Upper lobe of left lung (tissue), 6 donors: ENCODE results near the gene DNLZ. TPM values are rescaled to one million over a fixed set of nuclear protein-coding genes. Genes with fewer than 3 reads are reported as not detected.
A peak's percentile ranks its signal among the peaks of the same experiment; 100 is the strongest.

Experiments used
- ATAC-seq, 2 donors: fragments of 200-7000 bp; cut with Tn5 transposase; one replicate each; pipeline ENCODE4 v1.9.1; 2022; ENCODE audit warnings: mild to moderate bottlenecking in 2 of 2, moderate library complexity in 2 of 2; ENCODE audit not compliant: low FRiP score in 2 of 2
- DNase-seq, 2 donors: peaks; one replicate each; pipeline ENCODE4 v3.0.0-alpha.2; 2019 to 2020
- H3K27ac ChIP-seq, 4 donors: fragments of 200-600 bp; sonication (generic); one replicate each; pipeline ENCODE4 v1.5.1; 2016 to 2019
- H3K27me3 ChIP-seq, 4 donors: fragments of 200-600 bp; sonication (generic); one replicate each; pipeline ENCODE4 v1.5.1; 2017 to 2019
- H3K36me3 ChIP-seq, 4 donors: fragments of 200-600 bp; sonication (generic); one replicate each; pipeline ENCODE4 v1.5.1; 2016 to 2019
- H3K4me1 ChIP-seq, 4 donors: fragments of 200-600 bp; sonication (generic); one replicate each; pipeline ENCODE4 v1.5.1; 2018 to 2019
- H3K4me3 ChIP-seq, 4 donors: fragments of 200-600 bp; sonication (generic); one replicate each; pipeline ENCODE4 v1.5.1; 2017 to 2019; ENCODE audit warnings: mild to moderate bottlenecking in 2 of 4, moderate library complexity in 1 of 4
- H3K9me3 ChIP-seq, 4 donors: fragments of 200-600 bp; sonication (generic); one replicate each; pipeline ENCODE4 v1.5.1; 2018 to 2019
- EP300 ChIP-seq, 4 donors: sonication (generic); formaldehyde crosslinking; IDR thresholded peaks; one replicate each; pipeline ENCODE4 v1.5.1; 2017; ENCODE audit warnings: antibody characterized with exemption in 4 of 4, control low read depth in 2 of 4
- POLR2A ChIP-seq, 4 donors: fragments of 450-650 bp; IDR thresholded peaks; one replicate each; pipeline ENCODE4 v1.5.1; 2016 to 2017; ENCODE audit warnings: antibody characterized with exemption in 4 of 4, mild to moderate bottlenecking in 2 of 4
- POLR2AphosphoS5 ChIP-seq, 2 donors: sonication (generic); formaldehyde crosslinking; IDR thresholded peaks; one replicate each; pipeline ENCODE4 v1.5.1; 2017; ENCODE audit warnings: antibody characterized with exemption in 2 of 2
- WGBS, 2 donors: methylation state at CpG; one replicate each; pipeline ENCODE4 v1.1.5; 2017 to 2018; 5-methylcytosine and 5-hydroxymethylcytosine counted together
- total RNA-seq, 6 donors: library from RNA; depleted of rRNA in 4 of 6; stranded (reverse); fragments of >200 nt in 4 of 6; gene quantifications; one replicate each; pipeline versions ENCODE4 v1.1.0 to v1.2.1, GENCODE V29; 2016 to 2021
- TF ChIP-seq, protein P1 (sequence below), 6 experiments: fragments of 450-650 bp in 4 of 6; fragments of 200-600 bp in 2 of 6; sonication (generic) in 2 of 6; IDR thresholded peaks; one replicate each; pipeline ENCODE4 v1.5.1; 2016 to 2019; ENCODE audit warnings: antibody characterized with exemption in 6 of 6
- donor health status: DM: no; HTN: no; CAD: no; lungs with moderate emphysema.
- donor health status: DM: no; HTN: yes; CAD: no; lungs with severe emphysema.

DNLZ gene
- total RNA-seq, 6 donors from 2014 or later = 5.2 to 35.9 (median 19.4) TPM

DNA sequence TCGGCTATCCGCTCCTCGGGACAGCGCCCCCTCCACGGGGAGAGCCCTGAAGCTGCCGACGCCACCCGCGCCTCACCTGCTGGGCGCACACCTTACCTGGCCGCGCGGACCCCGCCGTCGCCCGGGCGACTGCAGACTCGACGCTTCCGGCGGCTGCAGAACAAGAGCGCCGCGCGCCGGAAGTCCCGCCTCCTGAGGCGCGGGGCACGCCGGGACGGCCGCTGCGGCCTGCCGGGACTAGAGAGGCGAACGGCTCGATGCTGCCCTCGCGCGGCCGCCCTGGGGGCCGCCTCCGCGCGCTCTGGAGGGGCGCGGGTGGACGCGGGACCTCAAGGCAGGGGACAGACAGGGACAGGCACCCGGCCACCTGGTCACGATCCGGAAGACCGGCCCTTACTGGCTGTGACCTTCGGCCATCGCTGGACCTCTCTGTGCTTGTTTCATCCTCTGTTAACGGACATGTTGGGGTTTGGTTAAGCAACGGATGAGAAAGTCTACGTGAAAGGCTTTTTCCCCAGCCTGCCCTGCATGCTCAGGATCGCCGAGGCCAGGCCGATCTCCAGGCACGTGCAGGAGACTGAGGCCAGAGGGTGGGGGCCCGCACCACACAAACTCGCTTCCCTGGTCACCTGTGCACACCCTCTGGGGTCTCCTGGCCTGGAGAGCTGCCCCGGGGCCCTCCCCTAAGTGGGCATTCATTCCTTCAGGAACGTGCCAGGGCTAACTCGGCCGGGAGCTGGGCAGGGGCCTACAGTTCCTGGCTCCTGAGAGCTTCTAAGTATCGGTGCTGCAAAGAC is 36.7 kb upstream of the DNLZ start, which contains the start of gene SNAPC4:
SNAPC4 (minus strand) TSS at position 133 of the 797 bp plus-strand sequence. CDS start 1,742 bp downstream, outside the sequence.
- 9 to 10% methylated on average over 2 to 38 of the region's 71 CpGs for WGBS, 2 donors
- Histone ChIP-seq H3K27ac (peak within 1 kb of the TSS; percentile 19 to 78 (median 32)), H3K9me3 (no peaks in the 10 kb centered on the region), H3K36me3 (peaks cover 11 to 52% (median 44%) of the 10 kb centered on the region in 4 donors), H3K27me3 (no peaks in the 10 kb centered on the region), H3K4me3 (peak within 1 kb of the TSS; percentile 80 to 98 (median 94)), H3K4me1 (peaks cover 14 to 23% (median 17%) of the 10 kb centered on the region in 4 donors)
- TF ChIP-seq POLR2AphosphoS5 (IDR thresholded peaks at IDR 0.05) = peak; percentile 54 to 59
- TF ChIP-seq EP300 (IDR thresholded peaks at IDR 0.05) = no peak
- TF ChIP-seq POLR2A (IDR thresholded peaks at IDR 0.05) = peak in 2 of 4 donors; percentile 55 to 80
- TF ChIP-seq, protein P1, sequence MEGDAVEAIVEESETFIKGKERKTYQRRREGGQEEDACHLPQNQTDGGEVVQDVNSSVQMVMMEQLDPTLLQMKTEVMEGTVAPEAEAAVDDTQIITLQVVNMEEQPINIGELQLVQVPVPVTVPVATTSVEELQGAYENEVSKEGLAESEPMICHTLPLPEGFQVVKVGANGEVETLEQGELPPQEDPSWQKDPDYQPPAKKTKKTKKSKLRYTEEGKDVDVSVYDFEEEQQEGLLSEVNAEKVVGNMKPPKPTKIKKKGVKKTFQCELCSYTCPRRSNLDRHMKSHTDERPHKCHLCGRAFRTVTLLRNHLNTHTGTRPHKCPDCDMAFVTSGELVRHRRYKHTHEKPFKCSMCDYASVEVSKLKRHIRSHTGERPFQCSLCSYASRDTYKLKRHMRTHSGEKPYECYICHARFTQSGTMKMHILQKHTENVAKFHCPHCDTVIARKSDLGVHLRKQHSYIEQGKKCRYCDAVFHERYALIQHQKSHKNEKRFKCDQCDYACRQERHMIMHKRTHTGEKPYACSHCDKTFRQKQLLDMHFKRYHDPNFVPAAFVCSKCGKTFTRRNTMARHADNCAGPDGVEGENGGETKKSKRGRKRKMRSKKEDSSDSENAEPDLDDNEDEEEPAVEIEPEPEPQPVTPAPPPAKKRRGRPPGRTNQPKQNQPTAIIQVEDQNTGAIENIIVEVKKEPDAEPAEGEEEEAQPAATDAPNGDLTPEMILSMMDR (IDR thresholded peaks at IDR 0.05) = peak; percentile 93 to 99 (median 98)
- DNase-seq = peak; percentile 90 to 99
- peak; percentile 92 to 97 for ATAC-seq

DNA sequence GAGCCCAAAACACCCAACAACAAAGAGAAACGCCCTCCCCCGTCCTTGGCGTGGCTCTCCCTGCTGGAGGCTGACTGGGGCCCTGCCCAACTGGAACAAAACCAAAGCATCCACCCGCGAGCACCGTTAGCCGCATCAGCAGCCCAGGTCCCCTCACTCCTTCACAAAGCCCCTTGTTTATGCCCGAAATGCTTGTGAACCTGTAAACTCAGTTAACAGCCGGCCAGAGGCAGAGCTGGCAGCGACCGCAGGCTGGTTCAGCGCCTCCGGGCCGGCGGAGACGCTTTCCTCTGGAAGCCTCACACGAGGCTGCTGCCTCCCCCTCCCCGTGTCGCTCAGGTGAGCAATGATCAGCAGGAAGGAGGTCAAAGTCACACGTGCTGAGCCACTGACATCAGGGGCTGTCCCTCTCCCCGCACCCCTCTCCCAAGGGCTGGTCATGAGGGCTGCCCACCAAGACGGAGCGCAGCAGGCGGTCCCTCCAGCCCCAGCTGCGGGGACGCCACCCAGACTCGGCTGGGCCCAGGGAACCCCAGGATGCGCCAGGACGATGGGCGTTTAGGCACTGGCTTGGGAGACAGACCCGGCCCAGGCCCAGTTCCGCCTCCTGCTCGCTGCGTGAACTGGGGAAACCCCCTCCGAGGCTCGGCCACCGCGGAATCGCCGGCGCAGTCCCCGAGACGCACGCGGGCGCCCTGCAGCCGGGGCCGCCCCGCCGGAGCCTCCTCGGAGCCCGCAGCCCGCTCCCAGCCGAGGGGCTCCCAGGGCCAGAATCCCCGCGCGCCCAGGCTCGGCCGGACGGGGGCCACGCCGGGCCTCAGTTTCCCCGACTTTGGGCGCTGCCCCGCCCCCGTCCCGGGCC is 35.9 kb upstream of the DNLZ start:
- Histone ChIP-seq H3K9me3 (no peaks in the 10 kb centered on the region), H3K27ac (peak overlapping the region; percentile 19 to 78 (median 32)), H3K36me3 (peaks cover 16 to 52% (median 44%) of the 10 kb centered on the region in 4 donors), H3K27me3 (no peaks in the 10 kb centered on the region), H3K4me3 (peak overlapping the region; percentile 80 to 98 (median 94)), H3K4me1 (peaks cover 14 to 23% (median 17%) of the 10 kb centered on the region in 4 donors)
- peak in 1 of 2 donors; percentile 49 for ATAC-seq
- WGBS, 2 donors = 5 to 9% methylated on average over 12 to 16 of the region's 67 CpGs
- no peak for TF ChIP-seq POLR2A (IDR thresholded peaks at IDR 0.05)
- TF ChIP-seq, protein P1 (IDR thresholded peaks at IDR 0.05) = no peak
- no peak for TF ChIP-seq POLR2AphosphoS5 (IDR thresholded peaks at IDR 0.05)
- TF ChIP-seq EP300 (IDR thresholded peaks at IDR 0.05) = no peak
- DNase-seq = peak in 1 of 2 donors; percentile 61

DNA sequence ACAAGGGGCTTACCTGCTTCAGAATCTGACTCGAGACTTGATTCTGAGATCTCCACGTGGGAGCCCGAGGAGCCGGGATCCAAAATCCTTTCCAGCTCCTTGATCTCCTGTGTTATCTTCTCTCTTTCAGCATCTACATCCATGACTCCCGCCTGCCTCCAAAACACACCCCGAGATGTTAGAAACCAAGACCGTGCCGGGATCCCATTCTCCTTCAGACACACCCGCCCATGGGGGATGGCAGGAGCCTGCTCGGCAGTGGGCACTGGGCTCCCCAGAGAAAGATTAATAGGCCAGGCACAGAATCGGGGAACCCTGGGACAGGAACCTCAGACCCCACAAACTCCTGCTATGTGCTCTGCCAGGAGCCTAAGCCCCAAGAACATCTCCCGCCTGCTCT is 34.7 kb upstream of the DNLZ start:
- peak in 1 of 2 donors; percentile 21 for DNase-seq
- Histone ChIP-seq H3K27ac (no peak overlapping the region), H3K27me3 (no peaks in the 10 kb centered on the region), H3K4me3 (no peak overlapping the region), H3K4me1 (peaks cover 14 to 23% (median 17%) of the 10 kb centered on the region in 4 donors), H3K9me3 (no peaks in the 10 kb centered on the region), H3K36me3 (peaks cover 21 to 53% (median 43%) of the 10 kb centered on the region in 4 donors)
- 93 to 94% methylated on average over 12 of the region's 12 CpGs for WGBS, 2 donors
- no peak for ATAC-seq
- no peak for TF ChIP-seq POLR2AphosphoS5 (IDR thresholded peaks at IDR 0.05)
- no peak for TF ChIP-seq EP300 (IDR thresholded peaks at IDR 0.05)
- no peak for TF ChIP-seq POLR2A (IDR thresholded peaks at IDR 0.05)
- TF ChIP-seq, protein P1 (IDR thresholded peaks at IDR 0.05) = no peak

DNA sequence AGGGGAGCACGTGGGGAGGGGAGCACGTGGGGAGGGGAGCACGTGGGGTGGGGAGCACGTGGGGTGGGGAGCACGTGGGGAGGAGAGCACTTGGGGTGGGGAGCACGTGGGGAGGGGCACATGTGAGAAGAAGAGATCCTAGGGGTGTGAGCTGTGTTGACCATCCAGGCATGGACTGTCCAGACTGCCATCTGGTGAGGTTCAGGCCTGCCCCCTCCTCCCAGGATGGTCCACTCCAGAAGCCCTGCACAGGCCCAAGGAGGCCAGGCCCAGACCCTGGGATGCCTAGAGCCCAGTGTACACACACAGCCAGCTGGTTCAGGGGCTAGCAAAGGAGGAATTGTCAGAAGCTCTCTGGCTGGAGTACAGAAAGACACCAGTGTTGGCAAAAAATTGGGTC is 34.1 kb upstream of the DNLZ start:
- no peaks in the 10 kb centered on the region for H3K27me3 ChIP-seq

More for the DNA sequence above, 34.1 kb upstream of the DNLZ start:
- no peak overlapping the region for H3K27ac ChIP-seq
- ATAC-seq (no peak), DNase-seq (peak in 1 of 2 donors; percentile 6)
- no peaks in the 10 kb centered on the region for H3K9me3 ChIP-seq
- H3K4me3 ChIP-seq = no peak overlapping the region
- peaks cover 21 to 59% (median 49%) of the 10 kb centered on the region in 4 donors for H3K36me3 ChIP-seq
- 65 to 67% methylated on average over 4 to 6 of the region's 6 CpGs for WGBS, 2 donors
- TF ChIP-seq POLR2AphosphoS5 (IDR thresholded peaks at IDR 0.05) (no peak), EP300 (IDR thresholded peaks at IDR 0.05) (no peak), POLR2A (IDR thresholded peaks at IDR 0.05) (no peak)
- TF ChIP-seq, protein P1 (IDR thresholded peaks at IDR 0.05) = no peak
- H3K4me1 ChIP-seq = peaks cover 14 to 23% (median 17%) of the 10 kb centered on the region in 4 donors
